Rectal smooth muscle tissue (tissue), 1 donor: ENCODE results near the gene KRTAP3-1.
"Not testable (repeated sequence)": the region's sequence is repeated elsewhere in the genome, so short reads cannot be mapped to it uniquely, and the experiment has no call there.

Experiments
- H3K27ac ChIP-seq: one replicate; pipeline ENCODE4 v1.7.0; 2013; ENCODE audit warnings: low read depth, low read length, inconsistent platforms
- H3K27me3 ChIP-seq: one replicate; pipeline ENCODE4 v1.7.0; 2013; ENCODE audit warnings: low read length; ENCODE audit not compliant: control insufficient read depth, insufficient read depth
- H3K36me3 ChIP-seq: one replicate; pipeline ENCODE4 v1.7.0; 2013; ENCODE audit warnings: low read length; ENCODE audit not compliant: control insufficient read depth, insufficient read depth
- H3K4me1 ChIP-seq: one replicate; pipeline ENCODE4 v1.7.0; 2013; ENCODE audit warnings: low read length; ENCODE audit not compliant: control insufficient read depth, insufficient read depth
- H3K4me3 ChIP-seq: one replicate; pipeline ENCODE4 v1.7.0; 2013; ENCODE audit warnings: low read length
- H3K9ac ChIP-seq: one replicate; pipeline ENCODE4 v1.7.0; 2013; ENCODE audit warnings: low read length

Gene KRTAP3-1

DNA sequence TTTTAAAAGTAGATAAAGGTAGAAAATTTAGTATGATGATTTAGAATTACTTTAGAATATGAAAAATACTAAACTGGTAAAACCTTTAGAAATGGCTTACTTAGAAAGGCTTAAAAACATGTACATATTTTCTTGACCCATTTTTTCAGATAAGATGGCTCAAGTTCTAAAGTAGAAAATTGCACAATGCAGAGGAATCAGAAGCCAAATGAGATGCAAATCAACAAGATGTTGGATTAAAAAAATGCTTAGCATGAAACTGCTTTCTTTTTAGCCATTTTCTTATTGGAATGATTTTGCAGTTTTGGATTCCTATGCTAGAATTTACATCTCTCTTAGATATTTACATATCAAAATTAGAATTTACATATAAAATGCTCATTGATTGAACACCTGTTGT, 1.5 kb upstream of the KRTAP3-1 start:
- no peak overlapping the region for H3K27ac ChIP-seq
- H3K4me3 ChIP-seq: no peak overlapping the region
- no peaks in the 10 kb centered on the region for H3K36me3 ChIP-seq
- H3K9ac ChIP-seq: no peak overlapping the region
- no peaks in the 10 kb centered on the region for H3K4me1 ChIP-seq
- H3K27me3 ChIP-seq: no peaks in the 10 kb centered on the region

- H3K9ac ChIP-seq: no peak overlapping the region
- H3K4me3 ChIP-seq: no peak overlapping the region
Observed at GRCh38 chr17:41009936-41010335, 1.0 kb upstream of the KRTAP3-1 start.

DNA sequence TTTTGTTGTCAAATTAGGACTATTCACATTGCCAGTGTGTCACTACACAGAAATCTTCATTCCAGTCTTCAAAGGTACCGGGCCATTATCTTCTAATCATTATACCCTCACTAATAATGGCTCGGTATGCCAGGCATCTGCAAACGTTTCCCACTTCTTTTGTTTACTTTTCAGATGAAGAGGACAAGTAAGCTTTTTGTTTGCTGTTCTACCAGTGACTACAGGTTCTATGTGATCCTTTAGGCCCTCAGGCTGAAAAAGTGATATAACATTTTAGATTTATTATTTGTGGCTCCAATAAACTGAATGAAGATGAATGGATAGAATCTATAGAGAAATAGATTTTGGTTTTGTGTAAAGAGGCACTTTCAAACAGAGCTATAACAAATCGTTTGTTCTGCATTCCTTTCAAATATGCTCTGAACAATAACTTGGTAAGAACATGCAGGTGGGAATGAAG, 403 bp upstream of the KRTAP3-1 start:
- Histone ChIP-seq H3K4me3 (no peak overlapping the region), H3K4me1 (no peaks in the 10 kb centered on the region), H3K36me3 (no peaks in the 10 kb centered on the region), H3K27me3 (no peaks in the 10 kb centered on the region), H3K9ac (no peak overlapping the region), H3K27ac (no peak overlapping the region)

More at GRCh38 chr17:41009936-41010335, 1.0 kb upstream of the KRTAP3-1 start:
- Histone ChIP-seq H3K27me3 (no peaks in the 10 kb centered on the region), H3K36me3 (no peaks in the 10 kb centered on the region), H3K27ac (no peak overlapping the region), H3K4me1 (no peaks in the 10 kb centered on the region)

GRCh38 chr17:41004397-41004796, 4.5 kb downstream of the KRTAP3-1 start:
- Histone ChIP-seq H3K4me3 (no peak overlapping the region), H3K4me1 (no peaks in the 10 kb centered on the region), H3K36me3 (no peaks in the 10 kb centered on the region), H3K9ac (no peak overlapping the region), H3K27me3 (no peaks in the 10 kb centered on the region), H3K27ac (no peak overlapping the region)

GRCh38 chr17:41003926-41004325, 5.0 kb downstream of the KRTAP3-1 start:
- no peaks in the 10 kb centered on the region for H3K36me3 ChIP-seq
- H3K4me1 ChIP-seq: no peaks in the 10 kb centered on the region
- H3K27me3 ChIP-seq: no peaks in the 10 kb centered on the region
- H3K4me3 ChIP-seq: no peak overlapping the region
- no peak overlapping the region for H3K27ac ChIP-seq
- no peak overlapping the region for H3K9ac ChIP-seq

DNA sequence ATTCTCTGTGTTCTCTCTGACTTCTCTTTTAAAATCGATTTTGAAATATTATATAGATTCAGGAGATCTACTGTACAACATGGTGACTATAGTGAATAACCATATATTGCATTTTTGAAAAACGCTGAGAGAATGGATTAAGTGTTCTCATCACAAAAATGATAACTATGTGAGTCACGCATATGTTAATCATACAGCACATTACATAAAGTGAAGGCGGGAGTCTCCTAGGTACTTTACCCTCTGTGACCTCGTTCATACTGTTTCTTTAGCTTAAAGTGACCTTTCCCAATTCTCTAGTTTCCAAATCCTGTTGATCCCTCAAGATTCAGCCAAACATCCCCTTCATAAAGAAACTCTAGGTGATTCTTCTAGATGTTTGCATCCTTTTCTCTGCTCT, 6.1 kb downstream of the KRTAP3-1 start:
- Histone ChIP-seq H3K4me1 (no peaks in the 10 kb centered on the region), H3K27ac (no peak overlapping the region), H3K4me3 (no peak overlapping the region), H3K27me3 (no peaks in the 10 kb centered on the region), H3K36me3 (no peaks in the 10 kb centered on the region), H3K9ac (no peak overlapping the region)

DNA sequence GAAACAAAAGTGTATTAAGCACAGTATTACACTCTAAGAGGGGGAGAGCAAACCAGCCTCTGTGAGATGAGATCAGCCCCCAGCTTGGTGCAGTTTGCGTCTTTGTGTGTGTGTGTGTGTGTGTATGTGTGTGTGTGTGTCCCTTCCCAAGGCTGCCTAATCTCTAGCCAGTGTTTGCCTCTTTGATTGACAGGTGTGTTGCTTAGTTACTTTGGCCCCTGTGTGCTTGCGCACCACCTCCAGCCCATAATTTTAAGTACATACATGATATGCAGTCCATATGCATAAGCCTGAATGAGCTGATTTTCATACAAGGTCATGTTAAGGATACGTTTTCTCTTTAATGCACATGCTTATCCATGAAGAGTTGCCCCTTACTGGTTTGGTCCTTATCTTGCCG, 7.1 kb downstream of the KRTAP3-1 start:
- H3K9ac ChIP-seq: no peak overlapping the region
- H3K4me3 ChIP-seq: no peak overlapping the region
- H3K4me1 ChIP-seq: no peaks in the 10 kb centered on the region
- H3K36me3 ChIP-seq: no peaks in the 10 kb centered on the region
- H3K27me3 ChIP-seq: no peaks in the 10 kb centered on the region
- H3K27ac ChIP-seq: no peak overlapping the region

DNA sequence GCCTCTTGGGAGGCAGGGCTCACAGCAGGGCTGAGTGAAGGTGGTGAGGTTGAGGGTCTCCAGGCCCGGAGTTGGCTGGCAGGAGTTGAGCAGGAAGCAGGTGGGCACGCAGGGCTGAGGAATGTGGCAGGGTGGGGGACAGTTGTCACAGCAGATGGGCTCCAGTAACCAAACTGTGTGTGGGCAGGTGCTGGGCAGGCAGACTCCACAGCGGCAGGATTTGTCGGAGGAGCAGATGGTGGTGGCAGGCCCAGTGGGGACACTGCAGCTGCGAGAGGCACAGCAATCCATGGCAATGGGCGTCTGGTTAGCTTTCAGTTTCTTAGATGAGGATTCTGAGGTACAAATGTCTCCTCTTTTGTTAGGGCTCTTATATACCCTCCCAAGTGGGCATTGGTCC, 9.4 kb downstream of the KRTAP3-1 start, which contains the start of gene KRTAP3-2:
Gene KRTAP3-2 (minus strand): TSS at position 344 of the 400 bp plus-strand sequence. CDS start 53 bp downstream, at position 291.
- not testable (repeated sequence) for H3K27me3 ChIP-seq, H3K4me3 ChIP-seq, H3K9ac ChIP-seq, H3K4me1 ChIP-seq, H3K27ac ChIP-seq, H3K36me3 ChIP-seq

DNA sequence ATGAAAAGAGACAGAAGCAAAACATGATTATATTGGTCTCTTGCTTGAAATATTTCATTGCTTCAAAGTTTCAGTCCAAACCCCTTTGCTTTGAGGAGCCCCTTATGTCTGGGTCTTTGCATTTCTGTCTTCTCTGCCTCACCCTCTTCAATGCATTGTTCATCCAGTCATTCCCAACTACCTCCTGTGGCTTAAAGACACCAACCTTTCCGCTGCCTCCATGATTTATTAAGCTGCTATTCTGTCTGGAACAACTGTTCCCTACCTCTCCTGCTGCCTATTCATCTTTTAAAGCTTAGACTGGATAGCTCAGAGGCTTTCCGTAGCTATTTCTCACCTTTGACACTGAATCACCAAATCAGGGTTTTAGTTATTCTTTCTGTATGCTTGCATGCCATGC, 11.6 kb downstream of the KRTAP3-1 start:
- H3K4me3 ChIP-seq: no peak overlapping the region
- no peaks in the 10 kb centered on the region for H3K36me3 ChIP-seq
- no peak overlapping the region for H3K9ac ChIP-seq
- H3K4me1 ChIP-seq: no peaks in the 10 kb centered on the region
- H3K27me3 ChIP-seq: no peaks in the 10 kb centered on the region
- H3K27ac ChIP-seq: no peak overlapping the region

DNA sequence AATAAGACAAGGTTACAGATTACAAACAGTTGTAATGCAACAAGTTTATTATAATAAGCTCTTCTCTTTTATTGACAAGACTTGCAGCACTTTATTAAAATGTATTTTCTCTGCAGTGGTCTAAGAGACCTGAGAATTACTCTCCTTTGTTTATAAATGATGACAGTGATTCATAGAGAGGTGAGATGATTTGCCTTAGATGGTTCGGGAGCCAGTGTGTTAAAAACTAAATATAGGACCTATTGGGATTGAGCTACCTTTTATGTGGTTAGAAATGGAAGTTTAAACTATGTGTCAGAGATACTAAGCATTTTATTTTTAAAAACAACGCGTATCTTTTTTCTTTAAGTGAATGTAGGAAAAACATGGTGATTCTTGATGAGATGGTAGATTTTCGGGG, 12.1 kb downstream of the KRTAP3-1 start:
- H3K27me3 ChIP-seq: no peaks in the 10 kb centered on the region
- no peak overlapping the region for H3K4me3 ChIP-seq

DNA sequence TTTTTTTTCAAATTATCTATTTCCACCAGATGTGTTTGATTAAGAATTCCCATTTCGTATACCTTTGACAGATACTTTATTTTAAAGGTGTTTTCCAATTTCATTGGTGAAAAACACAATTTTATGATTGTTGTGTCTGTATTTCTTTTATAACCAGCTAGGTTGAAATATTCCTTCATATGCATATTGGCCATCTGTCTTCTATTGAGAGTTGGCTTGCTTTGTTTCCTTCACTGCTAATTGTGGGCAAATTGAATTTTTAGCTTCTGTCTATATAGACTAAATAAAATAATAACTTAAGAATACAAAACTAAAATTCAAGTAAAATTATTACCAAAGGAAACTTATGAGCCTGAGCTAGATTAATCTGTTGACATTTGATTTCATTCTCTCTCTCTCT, 13.8 kb downstream of the KRTAP3-1 start:
- Histone ChIP-seq H3K4me3 (no peak overlapping the region), H3K9ac (no peak overlapping the region), H3K36me3 (no peaks in the 10 kb centered on the region), H3K27ac (no peak overlapping the region), H3K27me3 (no peaks in the 10 kb centered on the region), H3K4me1 (no peaks in the 10 kb centered on the region)

More for the DNA sequence above, 12.1 kb downstream of the KRTAP3-1 start:
- Histone ChIP-seq H3K36me3 (no peaks in the 10 kb centered on the region), H3K9ac (no peak overlapping the region), H3K27ac (no peak overlapping the region), H3K4me1 (no peaks in the 10 kb centered on the region)

DNA sequence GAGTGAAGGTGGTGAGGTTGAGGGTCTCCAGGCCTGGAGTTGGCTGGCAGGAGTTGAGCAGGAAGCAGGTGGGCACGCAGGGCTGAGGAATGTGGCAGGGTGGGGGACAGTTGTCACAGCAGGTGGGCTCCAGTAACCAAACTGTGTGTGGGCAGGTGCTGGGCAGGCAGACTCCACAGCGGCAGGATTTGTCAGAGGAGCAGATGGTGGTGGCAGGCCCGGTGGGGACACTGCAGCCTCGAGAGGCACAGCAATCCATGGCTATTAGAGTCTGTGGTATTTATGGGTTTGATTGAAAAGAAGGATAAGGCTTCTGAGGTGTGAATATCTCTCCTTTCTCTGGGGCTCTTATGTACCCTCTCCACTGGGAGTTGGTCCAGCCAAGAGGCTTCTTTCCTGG, 15.1 kb downstream of the KRTAP3-1 start, which contains the start of gene KRTAP3-3:
Gene KRTAP3-3 (minus strand): TSS at position 326 of the 400 bp plus-strand sequence. CDS start 67 bp downstream, at position 259.
- Histone ChIP-seq H3K27me3 (no peaks in the 10 kb centered on the region), H3K27ac (no peak within 1 kb of the TSS), H3K36me3 (no peaks in the 10 kb centered on the region), H3K9ac (no peak within 1 kb of the TSS), H3K4me1 (no peaks in the 10 kb centered on the region), H3K4me3 (no peak within 1 kb of the TSS)

DNA sequence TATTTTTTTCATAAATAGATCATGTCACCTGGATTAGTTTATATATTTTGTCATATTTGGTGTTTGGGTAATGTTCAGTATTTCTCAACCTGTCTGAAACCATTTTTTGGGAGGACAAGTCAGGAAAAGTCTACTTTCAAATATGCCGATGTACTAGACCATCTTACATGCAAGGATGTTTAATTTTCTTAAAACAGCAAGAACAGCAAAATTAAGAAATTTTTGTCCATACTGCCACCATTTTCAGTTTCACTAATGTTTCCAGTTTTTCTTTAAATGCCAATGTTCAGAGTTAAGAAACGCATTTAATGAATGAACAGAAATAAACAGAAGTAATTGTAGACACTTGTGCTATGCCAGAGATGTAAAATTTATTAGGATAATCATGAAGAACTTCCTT, 15.8 kb downstream of the KRTAP3-1 start:
- H3K4me1 ChIP-seq: no peaks in the 10 kb centered on the region
- no peaks in the 10 kb centered on the region for H3K36me3 ChIP-seq
- no peaks in the 10 kb centered on the region for H3K27me3 ChIP-seq
- H3K4me3 ChIP-seq: no peak overlapping the region
- no peak overlapping the region for H3K27ac ChIP-seq
- no peak overlapping the region for H3K9ac ChIP-seq
